Measurements from ENCODE around the gene ZNF205. TPM values are rescaled to one million over a fixed set of nuclear protein-coding genes. Genes with fewer than 3 reads are reported as not detected.

The ZNF205 gene
- total RNA-seq, 1 donor from 2014 or later, result 31.6 TPM

DNA sequence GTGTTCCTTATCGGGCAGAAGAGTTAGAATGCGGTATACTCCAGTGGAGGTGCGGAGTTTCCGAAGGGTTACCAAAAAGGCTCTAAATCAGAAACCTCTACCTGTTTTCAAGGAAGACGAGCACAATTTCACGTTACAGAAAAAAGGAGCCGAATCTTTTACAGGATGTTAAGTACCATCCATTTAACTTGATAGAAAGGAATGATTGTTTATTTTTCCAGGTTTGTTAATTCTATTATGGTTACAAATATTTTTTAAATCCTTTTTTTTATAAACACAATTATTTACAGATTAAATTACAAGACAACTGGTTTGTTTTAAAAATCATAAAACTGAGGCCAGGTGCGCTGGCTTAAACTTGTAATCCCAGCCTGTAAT lies 40.6 kb downstream of the ZNF205 start:
- Mint-ChIP-seq H3K27me3 (ENCODE audit: unreplicated experiment) (peaks cover 44% of the 10 kb centered on the region), H3K4me3 (ENCODE audit: unreplicated experiment) (peak overlapping the region; percentile 90), H3K36me3 (ENCODE audit: unreplicated experiment) (no peaks in the 10 kb centered on the region), H3K4me1 (ENCODE audit: low read depth, unreplicated experiment) (peaks cover 7% of the 10 kb centered on the region), H3K27ac (ENCODE audit: unreplicated experiment) (peak overlapping the region; percentile 90), H3K9me3 (ENCODE audit: unreplicated experiment) (peaks cover 34% of the 10 kb centered on the region)
- DNase-seq, result no peak
- TF ChIP-seq, protein P1, sequence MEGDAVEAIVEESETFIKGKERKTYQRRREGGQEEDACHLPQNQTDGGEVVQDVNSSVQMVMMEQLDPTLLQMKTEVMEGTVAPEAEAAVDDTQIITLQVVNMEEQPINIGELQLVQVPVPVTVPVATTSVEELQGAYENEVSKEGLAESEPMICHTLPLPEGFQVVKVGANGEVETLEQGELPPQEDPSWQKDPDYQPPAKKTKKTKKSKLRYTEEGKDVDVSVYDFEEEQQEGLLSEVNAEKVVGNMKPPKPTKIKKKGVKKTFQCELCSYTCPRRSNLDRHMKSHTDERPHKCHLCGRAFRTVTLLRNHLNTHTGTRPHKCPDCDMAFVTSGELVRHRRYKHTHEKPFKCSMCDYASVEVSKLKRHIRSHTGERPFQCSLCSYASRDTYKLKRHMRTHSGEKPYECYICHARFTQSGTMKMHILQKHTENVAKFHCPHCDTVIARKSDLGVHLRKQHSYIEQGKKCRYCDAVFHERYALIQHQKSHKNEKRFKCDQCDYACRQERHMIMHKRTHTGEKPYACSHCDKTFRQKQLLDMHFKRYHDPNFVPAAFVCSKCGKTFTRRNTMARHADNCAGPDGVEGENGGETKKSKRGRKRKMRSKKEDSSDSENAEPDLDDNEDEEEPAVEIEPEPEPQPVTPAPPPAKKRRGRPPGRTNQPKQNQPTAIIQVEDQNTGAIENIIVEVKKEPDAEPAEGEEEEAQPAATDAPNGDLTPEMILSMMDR (IDR thresholded peaks at IDR 0.05; ENCODE audit: partially characterized antibody, unreplicated experiment), result no peak

DNA sequence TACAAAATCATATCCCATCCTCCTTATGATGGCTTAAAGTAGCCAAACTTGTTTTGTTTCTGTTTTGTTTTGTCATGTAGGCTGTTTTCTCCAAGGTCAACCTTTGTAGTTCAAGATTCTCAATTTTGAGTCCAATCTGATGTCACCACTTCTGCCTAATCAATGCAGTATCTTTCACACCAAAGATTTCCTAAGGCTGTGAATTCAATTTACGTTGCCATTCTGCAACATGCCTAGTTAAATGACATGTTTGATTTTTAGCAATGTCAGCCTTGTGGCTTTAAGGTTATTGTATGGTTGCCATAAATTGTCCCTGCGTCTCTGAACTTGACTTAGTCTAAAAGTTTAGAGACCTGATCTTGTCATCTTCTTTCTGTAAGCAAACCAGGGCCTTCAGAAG lies 42.8 kb downstream of the ZNF205 start:
- Mint-ChIP-seq H3K4me3 (ENCODE audit: unreplicated experiment) (no peak overlapping the region), H3K9me3 (ENCODE audit: unreplicated experiment) (peaks cover 42% of the 10 kb centered on the region), H3K27me3 (ENCODE audit: unreplicated experiment) (peaks cover 50% of the 10 kb centered on the region), H3K36me3 (ENCODE audit: unreplicated experiment) (no peaks in the 10 kb centered on the region), H3K4me1 (ENCODE audit: low read depth, unreplicated experiment) (peaks cover 5% of the 10 kb centered on the region), H3K27ac (ENCODE audit: unreplicated experiment) (no peak overlapping the region)
- DNase-seq, result no peak
- TF ChIP-seq, protein P1 (IDR thresholded peaks at IDR 0.05; ENCODE audit: partially characterized antibody, unreplicated experiment), result no peak

DNA sequence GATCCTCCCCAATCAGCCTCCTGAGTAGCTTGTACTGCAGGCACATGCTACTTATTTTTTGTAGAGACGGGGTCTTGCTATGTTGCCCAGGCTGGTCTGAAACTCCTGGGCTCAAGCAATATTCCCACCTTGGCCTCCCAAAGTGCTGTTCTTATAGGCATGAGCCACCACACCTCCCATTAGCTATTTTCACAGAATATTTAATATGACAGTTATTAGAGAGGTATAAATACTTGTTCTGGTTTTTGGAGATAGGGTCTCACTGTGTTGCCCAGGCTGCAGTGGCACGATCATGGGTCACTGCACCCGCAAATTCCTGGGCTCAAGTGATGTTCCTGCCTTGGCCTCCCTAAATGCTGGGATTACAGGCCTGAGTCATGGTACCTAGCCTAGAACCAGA lies 43.6 kb downstream of the ZNF205 start:
- TF ChIP-seq, protein P1 (IDR thresholded peaks at IDR 0.05; ENCODE audit: partially characterized antibody, unreplicated experiment), result no peak
- peaks cover 5% of the 10 kb centered on the region for H3K4me1 Mint-ChIP-seq (ENCODE audit: low read depth, unreplicated experiment)
- no peak for DNase-seq
- H3K27me3 Mint-ChIP-seq (ENCODE audit: unreplicated experiment), result peaks cover 43% of the 10 kb centered on the region
- no peak overlapping the region for H3K27ac Mint-ChIP-seq (ENCODE audit: unreplicated experiment)
- H3K4me3 Mint-ChIP-seq (ENCODE audit: unreplicated experiment), result no peak overlapping the region
- H3K36me3 Mint-ChIP-seq (ENCODE audit: unreplicated experiment), result no peaks in the 10 kb centered on the region
- H3K9me3 Mint-ChIP-seq (ENCODE audit: unreplicated experiment), result peaks cover 36% of the 10 kb centered on the region

DNA sequence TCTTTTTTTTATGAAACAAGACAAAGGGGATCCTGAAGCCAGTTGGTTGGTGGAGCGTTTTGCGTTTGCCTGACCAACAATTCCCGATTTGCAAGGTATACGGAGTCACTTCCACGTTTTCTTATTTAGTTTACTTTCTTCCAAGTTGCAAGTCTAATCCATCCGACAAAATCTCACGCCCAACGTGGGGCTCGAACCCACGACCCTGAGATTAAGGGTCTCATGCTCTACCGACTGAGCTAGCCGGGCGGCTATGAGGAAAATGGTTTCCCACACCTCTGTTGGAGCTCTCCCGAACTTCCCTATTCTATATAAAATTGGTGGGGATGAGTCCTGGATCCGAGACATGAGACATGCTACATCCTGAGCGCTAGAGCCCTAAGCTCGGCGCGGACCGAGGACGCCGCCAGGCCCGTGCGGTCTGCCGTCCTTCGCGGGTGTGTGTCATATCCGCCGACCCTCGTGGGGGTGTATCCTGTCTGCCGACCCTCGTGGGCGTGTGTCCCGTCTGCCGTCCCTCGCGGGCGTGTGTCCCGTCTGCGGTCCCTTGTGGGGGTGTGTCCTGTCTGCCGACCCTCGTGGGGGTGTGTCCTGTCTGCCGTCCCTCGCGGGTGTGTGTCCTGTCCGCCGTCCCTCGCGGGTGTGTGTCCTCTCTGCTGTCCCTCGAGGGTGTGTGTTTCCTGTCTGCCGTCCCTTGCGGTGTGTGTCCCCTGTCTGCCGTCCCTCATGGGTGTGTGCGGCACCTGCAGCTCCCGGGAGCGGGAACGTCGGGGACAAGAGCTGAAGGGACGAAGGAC lies 45.0 kb downstream of the ZNF205 start:
- peaks cover 37% of the 10 kb centered on the region for H3K27me3 Mint-ChIP-seq (ENCODE audit: unreplicated experiment)
- peaks cover 28% of the 10 kb centered on the region for H3K9me3 Mint-ChIP-seq (ENCODE audit: unreplicated experiment)
- peak overlapping the region; percentile 87 for H3K4me3 Mint-ChIP-seq (ENCODE audit: unreplicated experiment)
- DNase-seq, result peak; percentile 74
- TF ChIP-seq, protein P1 (IDR thresholded peaks at IDR 0.05; ENCODE audit: partially characterized antibody, unreplicated experiment), result no peak
- H3K36me3 Mint-ChIP-seq (ENCODE audit: unreplicated experiment), result no peaks in the 10 kb centered on the region
- H3K4me1 Mint-ChIP-seq (ENCODE audit: low read depth, unreplicated experiment), result peaks cover 5% of the 10 kb centered on the region
- H3K27ac Mint-ChIP-seq (ENCODE audit: unreplicated experiment), result peak overlapping the region; percentile 66

DNA sequence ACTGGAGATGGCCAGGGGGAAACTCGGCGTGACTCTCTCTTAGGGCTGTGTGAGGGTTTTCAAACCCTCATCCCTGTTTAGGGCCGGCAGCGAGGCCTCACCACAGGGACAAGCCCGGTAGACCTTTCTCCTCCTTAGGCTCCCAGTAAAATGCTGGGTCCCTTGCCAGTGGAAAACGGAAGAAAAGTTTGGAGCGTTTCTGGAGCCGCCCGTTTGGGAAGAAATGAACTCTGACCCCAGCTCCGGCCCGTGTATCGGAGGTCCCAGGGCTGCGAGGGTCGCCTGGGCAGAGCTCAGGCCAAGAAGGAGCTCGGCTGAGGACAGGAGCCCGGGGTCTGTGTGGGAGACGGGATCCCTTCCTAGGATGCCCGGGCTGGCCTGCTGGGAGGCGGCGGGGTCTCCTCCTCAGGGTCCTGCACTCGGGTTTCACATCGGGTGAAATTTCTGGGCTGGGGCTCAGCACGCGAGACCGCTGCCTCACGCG lies 45.7 kb downstream of the ZNF205 start:
- Mint-ChIP-seq H3K27ac (ENCODE audit: unreplicated experiment) (peak overlapping the region; percentile 66), H3K4me3 (ENCODE audit: unreplicated experiment) (peak overlapping the region; percentile 87)

More for the DNA sequence above, 45.7 kb downstream of the ZNF205 start:
- Mint-ChIP-seq H3K36me3 (ENCODE audit: unreplicated experiment) (no peaks in the 10 kb centered on the region), H3K4me1 (ENCODE audit: low read depth, unreplicated experiment) (peaks cover 2% of the 10 kb centered on the region), H3K27me3 (ENCODE audit: unreplicated experiment) (peaks cover 31% of the 10 kb centered on the region), H3K9me3 (ENCODE audit: unreplicated experiment) (peaks cover 25% of the 10 kb centered on the region)
- no peak for DNase-seq
- TF ChIP-seq, protein P1 (IDR thresholded peaks at IDR 0.05; ENCODE audit: partially characterized antibody, unreplicated experiment), result no peak

All from glutamatergic neuron (in vitro differentiated cells).